BJ (cell line): ENCODE measurements around the gene SLC29A4. TPM values are rescaled to one million over a fixed set of nuclear protein-coding genes. Genes with fewer than 3 reads are reported as not detected.
"Not testable (repeated sequence)": the region's sequence is repeated elsewhere in the genome, so short reads cannot be mapped to it uniquely, and the experiment has no call there.

Experiments used
- CTCF ChIA-PET: fragments of 350-600 bp; formaldehyde crosslinking; extraction: SDS; loops from one replicate; lab custom pipeline; 2021; ENCODE audit warnings: antibody characterized with exemption, inconsistent platforms; lab: Yijun Ruan, JAX
- POLR2A ChIA-PET: fragments of 300-600 bp; sonication (Branson Sonifier 250); formaldehyde crosslinking; extraction: SDS; loops from one replicate; lab custom pipeline; 2021; ENCODE audit warnings: antibody characterized with exemption; lab: Charles Lee
- DNase-seq: peaks from one replicate; pipeline ENCODE4 v3.0.0-alpha.2; 2011; ENCODE audit warnings: low read depth
- H3K27me3 ChIP-seq: 2 replicates; pipeline ENCODE4 v1.6.0; 2011; ENCODE audit warnings: low read length; ENCODE audit not compliant: control insufficient read depth, insufficient read depth
- H3K36me3 ChIP-seq: 2 replicates; pipeline ENCODE4 v1.5.1; 2011; ENCODE audit warnings: low read length; ENCODE audit not compliant: control insufficient read depth, insufficient read depth
- H3K4me3 ChIP-seq: 2 replicates; pipeline ENCODE4 v1.5.1; 2011; ENCODE audit warnings: low read depth, mild to moderate bottlenecking, control low read depth, low read length
- CTCF ChIP-seq: IDR thresholded peaks from 2 replicates; pipeline ENCODE4 v1.5.1; 2011; ENCODE audit warnings: low read depth, mild to moderate bottlenecking, control low read depth, inconsistent platforms, low read length, moderate library complexity; ENCODE audit not compliant: insufficient read depth
- polyA plus RNA-seq: library from polyadenylated mRNA; depleted of rRNA; stranded (reverse); fragments of >200 nt; gene quantifications from 2 replicates; pipeline ENCODE4 v1.2.3, GENCODE V29; 2011

Gene SLC29A4
- polyA plus RNA-seq, 1 experiment = 3.4 TPM

- Histone ChIP-seq H3K4me3 (no peak overlapping the region), H3K36me3 (no peaks in the 10 kb centered on the region), H3K27me3 (no peaks in the 10 kb centered on the region; the same call in 1 of the 2 replicates)
- DNase-seq = no peak
- POLR2A ChIA-PET = no interaction called here
- no peak for TF ChIP-seq CTCF
- CTCF ChIA-PET = interaction anchor here (0.6 kb wide), 1 partner anchor 18 kb away, joined by 3 read pairs; no protein-coding TSS in a partner anchor
These were observed 17.2 kb upstream of the SLC29A4 start for GRCh38 chr7:5265320-5266190.

- H3K27me3 ChIP-seq = no peaks in the 10 kb centered on the region; the same call in 1 of the 2 replicates
- no peak for TF ChIP-seq CTCF
- CTCF ChIA-PET = interaction anchor here (0.6 kb wide), 1 partner anchor 19 kb away, joined by 3 read pairs; no protein-coding TSS in a partner anchor
- POLR2A ChIA-PET = no interaction called here
- no peak for DNase-seq
- H3K4me3 ChIP-seq = no peak overlapping the region
- no peaks in the 10 kb centered on the region for H3K36me3 ChIP-seq
These were observed 16.3 kb upstream of the SLC29A4 start for GRCh38 chr7:5266191-5267028.

- CTCF ChIA-PET, H3K27me3 ChIP-seq, H3K4me3 ChIP-seq, POLR2A ChIA-PET, H3K36me3 ChIP-seq, DNase-seq: not testable (repeated sequence)
These were observed 14.9 kb upstream of the SLC29A4 start for GRCh38 chr7:5267829-5268228.

GRCh38 chr7:5269992-5270657, 12.6 kb upstream of the SLC29A4 start:
- DNase-seq, H3K27me3 ChIP-seq, CTCF ChIA-PET, H3K4me3 ChIP-seq, H3K36me3 ChIP-seq, POLR2A ChIA-PET: not testable (repeated sequence)

- CTCF ChIA-PET = no interaction called here
- H3K27me3 ChIP-seq = peaks cover 3% of the 10 kb centered on the region
These were observed 12.0 kb upstream of the SLC29A4 start for GRCh38 chr7:5270788-5271187.

GRCh38 chr7:5273831-5274405, 8.8 kb upstream of the SLC29A4 start:
- DNase-seq, CTCF ChIA-PET, H3K4me3 ChIP-seq, H3K36me3 ChIP-seq, POLR2A ChIA-PET, H3K27me3 ChIP-seq: not testable (repeated sequence)

More at GRCh38 chr7:5270788-5271187, 12.0 kb upstream of the SLC29A4 start:
- no peak for DNase-seq
- POLR2A ChIA-PET = no interaction called here
- H3K4me3 ChIP-seq = no peak overlapping the region
- TF ChIP-seq CTCF = no peak
- H3K36me3 ChIP-seq = no peaks in the 10 kb centered on the region
